H9 (cell line): ENCODE measurements around the gene ADAMTS13. TPM values are rescaled to one million over a fixed set of nuclear protein-coding genes. Genes with fewer than 3 reads are reported as not detected.

Source experiments
- DNase-seq: peaks from one replicate; pipeline ENCODE4 v3.0.0-alpha.2; 2017
- H2AFZ ChIP-seq: one replicate; pipeline ENCODE4 v1.6.1; 2013; ENCODE audit warnings: mild to moderate bottlenecking, low read length, control low read depth, moderate library complexity
- H2AK5ac ChIP-seq: 2 replicates; pipeline ENCODE4 v1.6.1; 2013; ENCODE audit warnings: low read length, control low read depth, mixed read lengths; ENCODE audit not compliant: insufficient read length
- H2BK120ac ChIP-seq: one replicate; pipeline ENCODE4 v1.6.1; 2013; ENCODE audit warnings: low read depth, mild to moderate bottlenecking, low read length, control low read depth, inconsistent platforms; ENCODE audit not compliant: poor library complexity, severe bottlenecking
- H2BK12ac ChIP-seq: 2 replicates; pipeline ENCODE4 v1.6.1; 2013; ENCODE audit warnings: low read length, control low read depth, mixed read lengths, low read depth; ENCODE audit not compliant: insufficient read length
- H2BK15ac ChIP-seq: 2 replicates; pipeline ENCODE4 v1.6.1; 2013; ENCODE audit warnings: low read depth, low read length, control low read depth
- H2BK20ac ChIP-seq: one replicate; pipeline ENCODE4 v1.6.1; 2013; ENCODE audit warnings: low read depth, mild to moderate bottlenecking, low read length, control low read depth, inconsistent platforms; ENCODE audit not compliant: poor library complexity, severe bottlenecking
- H2BK5ac ChIP-seq: 2 replicates; pipeline ENCODE4 v1.6.1; 2013; ENCODE audit warnings: low read length, control low read depth, mixed read lengths; ENCODE audit not compliant: insufficient read length
- H3K14ac ChIP-seq: 2 replicates; pipeline ENCODE4 v1.6.1; 2013; ENCODE audit warnings: low read length, control low read depth; ENCODE audit not compliant: insufficient read depth
- H3K18ac ChIP-seq: 2 replicates; pipeline ENCODE4 v1.6.1; 2013; ENCODE audit warnings: low read depth, mild to moderate bottlenecking, mixed read lengths, low read length, control low read depth; ENCODE audit not compliant: insufficient read length
- H3K23ac ChIP-seq: 2 replicates; pipeline ENCODE4 v1.6.1; 2013; ENCODE audit warnings: low read length, control low read depth, mixed read lengths, low read depth; ENCODE audit not compliant: insufficient read length
- H3K23me2 ChIP-seq: 2 replicates; pipeline ENCODE4 v1.6.1; 2013; ENCODE audit warnings: low read depth, mild to moderate bottlenecking, mixed read lengths, low read length, control low read depth; ENCODE audit not compliant: insufficient read length, poor library complexity, severe bottlenecking
- H3K27ac ChIP-seq: 2 replicates; pipeline ENCODE4 v1.5.1; 2013; ENCODE audit warnings: low read length, control low read depth, mixed read lengths, low read depth; ENCODE audit not compliant: insufficient read length
- H3K27me3 ChIP-seq: 2 replicates; pipeline ENCODE4 v1.6.1; 2013; ENCODE audit warnings: low read length, control low read depth, inconsistent platforms; ENCODE audit not compliant: insufficient read depth
- H3K4ac ChIP-seq: 2 replicates; pipeline ENCODE4 v1.6.1; 2013; ENCODE audit warnings: low read depth, mild to moderate bottlenecking, control low read depth, inconsistent platforms, low read length, moderate library complexity
- H3K4me1 ChIP-seq: 2 replicates; pipeline ENCODE4 v1.6.1; 2013; ENCODE audit warnings: low read length, control low read depth, inconsistent platforms; ENCODE audit not compliant: insufficient read depth
- H3K4me2 ChIP-seq: 2 replicates; pipeline ENCODE4 v1.6.1; 2013; ENCODE audit warnings: low read length, control low read depth, mixed read lengths; ENCODE audit not compliant: insufficient read length, insufficient read depth
- H3K56ac ChIP-seq: 2 replicates; pipeline ENCODE4 v1.6.1; 2013; ENCODE audit warnings: low read depth, mild to moderate bottlenecking, mixed read lengths, low read length, control low read depth; ENCODE audit not compliant: insufficient read length
- H3K79me1 ChIP-seq: 2 replicates; pipeline ENCODE4 v1.6.1; 2013; ENCODE audit warnings: low read depth, mild to moderate bottlenecking, moderate library complexity, low read length, control low read depth, inconsistent platforms; ENCODE audit not compliant: insufficient read depth, poor library complexity, severe bottlenecking
- H3K79me2 ChIP-seq: 2 replicates; pipeline ENCODE4 v1.6.1; 2013; ENCODE audit warnings: low read length, control low read depth, inconsistent platforms; ENCODE audit not compliant: insufficient read depth
- H3K9ac ChIP-seq: 2 replicates; pipeline ENCODE4 v1.6.1; 2013; ENCODE audit warnings: low read length, control low read depth, mixed read lengths; ENCODE audit not compliant: insufficient read length; ENCODE audit errors: extremely low read depth
- H3K9me3 ChIP-seq: one replicate; pipeline ENCODE4 v1.6.1; 2013; ENCODE audit warnings: low read depth, low read length, inconsistent platforms; ENCODE audit not compliant: control insufficient read depth
- H3T11ph ChIP-seq: one replicate; pipeline ENCODE4 v1.6.1; 2013; ENCODE audit warnings: mild to moderate bottlenecking, low read length, control low read depth, inconsistent platforms
- H4K20me1 ChIP-seq: one replicate; pipeline ENCODE4 v1.6.1; 2013; ENCODE audit not compliant: control insufficient read depth, insufficient read length, insufficient read depth
- H4K5ac ChIP-seq: 2 replicates; pipeline ENCODE4 v1.6.1; 2013; ENCODE audit warnings: low read depth, mild to moderate bottlenecking, mixed read lengths, low read length, control low read depth; ENCODE audit not compliant: insufficient read length
- H4K8ac ChIP-seq: replicated peaks from 2 replicates; pipeline ENCODE4 v1.6.1; 2013; ENCODE audit warnings: low read length, control low read depth, mixed read lengths, low read depth; ENCODE audit not compliant: insufficient read length
- H4K91ac ChIP-seq: 2 replicates; pipeline ENCODE4 v1.6.1; 2013; ENCODE audit warnings: low read depth, mild to moderate bottlenecking, moderate library complexity, mixed read lengths, low read length, control low read depth; ENCODE audit not compliant: insufficient read length
- H3K27ac Mint-ChIP-seq, 3 experiments: 2 replicates in 2 of 3; 3 replicates in 1 of 3; pipeline ENCODE4 v1.8.0; 2020 to 2021; ENCODE audit warnings: mixed read lengths in 3 of 3, mild to moderate bottlenecking in 1 of 3, moderate library complexity in 1 of 3
- H3K27me3 Mint-ChIP-seq: 2 replicates; pipeline ENCODE4 v1.8.0; 2021; ENCODE audit warnings: low read depth, mild to moderate bottlenecking, moderate library complexity, mixed read lengths
- H3K36me3 Mint-ChIP-seq, 3 experiments: 2 replicates in 2 of 3; 3 replicates in 1 of 3; pipeline ENCODE4 v1.8.0; 2020 to 2021; ENCODE audit warnings: low read depth in 3 of 3, mixed read lengths in 3 of 3; ENCODE audit not compliant: insufficient read depth in 1 of 3
- H3K4me1 Mint-ChIP-seq, 2 experiments: 2 replicates each; pipeline ENCODE4 v1.8.0; 2020; ENCODE audit warnings: mixed read lengths in 2 of 2
- H3K4me3 Mint-ChIP-seq, 2 experiments: 2 replicates in 1 of 2; 3 replicates in 1 of 2; pipeline ENCODE4 v1.8.0; 2020 to 2021; ENCODE audit warnings: mild to moderate bottlenecking in 2 of 2, mixed read lengths in 2 of 2, moderate library complexity in 1 of 2
- H3K9me3 Mint-ChIP-seq, 2 experiments: 2 replicates in 1 of 2; 3 replicates in 1 of 2; pipeline ENCODE4 v1.8.0; 2020; ENCODE audit warnings: mild to moderate bottlenecking in 2 of 2, mixed read lengths in 2 of 2, moderate library complexity in 1 of 2
- WGBS: extraction: QIAGEN DNeasy Blood & Tissue Kit; methylation state at CpG from one replicate; pipeline ENCODE4 v1.1.7; 2013; ENCODE audit warnings: missing lambda C conversion rate, low lambda C conversion rate, mixed read lengths; ENCODE audit not compliant: insufficient read length; ENCODE audit errors: extremely low coverage; 5-methylcytosine and 5-hydroxymethylcytosine counted together
- total RNA-seq: library from RNA; stranded (reverse); gene quantifications from 2 replicates; pipeline ENCODE4 v1.2.1, GENCODE V29; 2021
- TF ChIP-seq, protein P1 (sequence below): fragments of 200-600 bp; sonication (generic); conservative IDR thresholded peaks from 3 replicates; pipeline ENCODE4 v1.8.0; 2021; ENCODE audit warnings: antibody characterized with exemption, mild to moderate bottlenecking

Gene ADAMTS13
- total RNA-seq, 1 experiment from 2014 or later, result 8.8 TPM

DNA sequence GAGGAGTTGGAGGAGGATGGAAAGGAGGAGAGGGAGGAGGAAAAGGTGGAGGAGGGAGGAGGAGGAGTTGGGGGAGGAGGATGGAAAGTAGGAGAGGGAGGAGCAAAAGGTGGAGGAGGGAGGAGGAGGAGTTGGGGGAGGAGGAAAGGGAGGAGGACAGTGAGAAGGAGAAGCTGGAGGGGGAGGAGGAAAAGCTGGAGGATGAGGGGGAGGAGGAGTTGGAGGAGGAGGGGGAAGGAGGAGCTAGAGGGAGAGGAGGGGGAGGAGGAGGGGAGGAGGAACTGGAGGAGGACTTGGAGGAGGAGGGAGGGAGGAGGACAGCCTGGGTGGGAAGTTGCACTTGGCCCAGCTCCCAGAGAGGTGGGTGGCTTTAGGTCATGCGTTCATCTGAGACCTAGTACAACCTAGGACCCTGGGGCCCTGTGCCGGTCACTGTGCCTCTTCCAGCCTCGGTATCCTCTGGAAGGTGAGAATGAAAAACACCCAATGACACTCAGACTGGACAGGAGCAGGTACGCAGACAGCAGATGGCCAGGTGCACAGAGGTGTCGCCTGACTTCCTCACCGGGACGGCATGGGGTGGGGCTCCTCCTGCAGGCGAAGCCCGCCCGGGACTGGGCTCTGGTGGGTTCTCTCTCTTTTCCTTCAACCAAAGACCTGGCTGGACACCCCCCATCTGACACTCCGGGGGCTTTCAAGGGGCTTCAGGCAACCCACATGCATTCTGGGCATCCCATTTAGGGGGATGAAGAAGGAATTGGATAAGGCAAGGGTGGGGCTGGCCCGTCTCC is 68.9 kb downstream of the ADAMTS13 start:
- Histone ChIP-seq H3K27ac (no peak overlapping the region), H3K18ac (no peak overlapping the region), H3K79me2 (no peaks in the 10 kb centered on the region), H3K9me3 (no peaks in the 10 kb centered on the region), H4K20me1 (no peaks in the 10 kb centered on the region), H2BK20ac (no peak overlapping the region), H4K8ac (no peak overlapping the region), H2BK15ac (no peak overlapping the region), H2AK5ac (no peak overlapping the region), H3K9ac (no peak overlapping the region), H4K5ac (no peak overlapping the region), H3K14ac (no peak overlapping the region), H3T11ph (no peak overlapping the region), H3K27me3 (no peaks in the 10 kb centered on the region), H3K4ac (no peak overlapping the region), H2AFZ (no peak overlapping the region), H3K79me1 (no peaks in the 10 kb centered on the region), H3K23ac (no peak overlapping the region), H2BK5ac (no peak overlapping the region), H3K4me1 (no peaks in the 10 kb centered on the region), H3K56ac (no peak overlapping the region), H2BK12ac (no peak overlapping the region), H2BK120ac (no peak overlapping the region), H3K23me2 (no peaks in the 10 kb centered on the region), H3K4me2 (no peak overlapping the region), H4K91ac (no peak overlapping the region)
- TF ChIP-seq, protein P1, sequence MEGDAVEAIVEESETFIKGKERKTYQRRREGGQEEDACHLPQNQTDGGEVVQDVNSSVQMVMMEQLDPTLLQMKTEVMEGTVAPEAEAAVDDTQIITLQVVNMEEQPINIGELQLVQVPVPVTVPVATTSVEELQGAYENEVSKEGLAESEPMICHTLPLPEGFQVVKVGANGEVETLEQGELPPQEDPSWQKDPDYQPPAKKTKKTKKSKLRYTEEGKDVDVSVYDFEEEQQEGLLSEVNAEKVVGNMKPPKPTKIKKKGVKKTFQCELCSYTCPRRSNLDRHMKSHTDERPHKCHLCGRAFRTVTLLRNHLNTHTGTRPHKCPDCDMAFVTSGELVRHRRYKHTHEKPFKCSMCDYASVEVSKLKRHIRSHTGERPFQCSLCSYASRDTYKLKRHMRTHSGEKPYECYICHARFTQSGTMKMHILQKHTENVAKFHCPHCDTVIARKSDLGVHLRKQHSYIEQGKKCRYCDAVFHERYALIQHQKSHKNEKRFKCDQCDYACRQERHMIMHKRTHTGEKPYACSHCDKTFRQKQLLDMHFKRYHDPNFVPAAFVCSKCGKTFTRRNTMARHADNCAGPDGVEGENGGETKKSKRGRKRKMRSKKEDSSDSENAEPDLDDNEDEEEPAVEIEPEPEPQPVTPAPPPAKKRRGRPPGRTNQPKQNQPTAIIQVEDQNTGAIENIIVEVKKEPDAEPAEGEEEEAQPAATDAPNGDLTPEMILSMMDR, result no peak
- Mint-ChIP-seq H3K4me1 (0 out of 4 replicates have a peak, but pooled peaks cover 0 to 1% of the 10 kb centered on the region in 2 experiments), H3K9me3 (no peaks in the 10 kb centered on the region), H3K36me3 (no peaks in the 10 kb centered on the region), H3K27me3 (no peaks in the 10 kb centered on the region; the same call in 1 of the 2 replicates), H3K4me3 (no peak overlapping the region), H3K27ac (no peak overlapping the region)
- no peak for DNase-seq
- WGBS, result no CpG with 5 or more reads among the region's 12 CpGs
